HCT116 (cell line): ENCODE results near the gene NTRK3. TPM values are rescaled to one million over a fixed set of nuclear protein-coding genes. Genes with fewer than 3 reads are reported as not detected.

ENCODE experiments used
- ATAC-seq: fragments of 200-7000 bp; cut with Tn5 transposase; 2 replicates; pipeline ENCODE4 v1.9.1; 2020; ENCODE audit warnings: mild to moderate bottlenecking, moderate library complexity
- BruUV-seq: library from RNA; stranded (reverse); fragments of 400-500 nt; replicated peaks from 2 replicates; lab custom pipeline; 2021; lab: Mats Ljungman, UMichigan
- CTCF ChIA-PET: fragments of 300-600 bp; sonication (Branson Sonifier 250); formaldehyde crosslinking; loops from one replicate; lab custom pipeline; 2021; ENCODE audit warnings: antibody characterized with exemption; lab: Charles Lee
- POLR2A ChIA-PET: fragments of 300-600, 350-600 bp; sonication (Branson Sonifier 250); formaldehyde crosslinking; loops from one replicate; lab custom pipeline; 2021; ENCODE audit warnings: antibody characterized with exemption; lab: Charles Lee
- RAD21 ChIA-PET, 2 experiments: fragments of 300-600 bp; sonication (Branson Sonifier 250); formaldehyde crosslinking; loops; one replicate each; lab custom pipeline; 2023; ENCODE audit warnings: low total read pairs in 2 of 2; ENCODE audit not compliant: uncharacterized antibody in 2 of 2, unreplicated experiment in 2 of 2, low non-redundant PET in 1 of 2; lab: Charles Lee
- DNase-seq: peaks from one replicate; pipeline ENCODE4 v3.0.0-alpha.2; 2010; ENCODE audit warnings: low read depth, low spot score
- H2AFZ ChIP-seq: fragments of 200-600 bp; shearing (Covaris generic), sonication (generic); 2 replicates; pipeline ENCODE4 v1.6.1; 2017; ENCODE audit warnings: low read depth, mixed run types, mixed read lengths, antibody characterized with exemption, low read length; ENCODE audit not compliant: poor library complexity, severe bottlenecking
- H3K27ac ChIP-seq: 2 replicates; pipeline ENCODE4 v1.5.1; 2012; ENCODE audit warnings: low read depth, low read length
- H3K27me3 ChIP-seq: fragments of 200-600 bp; sonication (generic); 2 replicates; pipeline ENCODE4 v1.6.1; 2016; ENCODE audit warnings: mixed run types, low read length, mixed read lengths; ENCODE audit not compliant: insufficient read depth
- H3K36me3 ChIP-seq, 2 experiments: fragments of 200-500 bp in 1 of 2; fragments of 200-600 bp in 1 of 2; sonication (Bioruptor generic) in 1 of 2; sonication (generic) in 1 of 2; 2 replicates each; pipeline versions ENCODE4 v1.5.1 to v1.6.1; 2014 to 2016; ENCODE audit warnings: low read length in 2 of 2, inconsistent platforms in 1 of 2, mixed read lengths in 1 of 2, mixed run types in 1 of 2; ENCODE audit not compliant: insufficient read depth in 2 of 2, control insufficient read depth in 1 of 2
- H3K4me1 ChIP-seq, 2 experiments: fragments of 200-600 bp in 1 of 2; sonication (generic) in 1 of 2; 2 replicates each; pipeline versions ENCODE4 v1.5.1 to v1.6.1; 2012 to 2017; ENCODE audit warnings: low read length in 2 of 2, inconsistent platforms in 1 of 2, mild to moderate bottlenecking in 1 of 2, mixed read lengths in 1 of 2, mixed run types in 1 of 2, moderate library complexity in 1 of 2; ENCODE audit not compliant: insufficient read depth in 2 of 2, control insufficient read depth in 1 of 2
- H3K4me2 ChIP-seq: fragments of 200-600 bp; sonication (generic); 2 replicates; pipeline ENCODE4 v1.6.1; 2017; ENCODE audit warnings: mixed run types, low read length, mixed read lengths
- H3K4me3 ChIP-seq, 2 experiments: fragments of 200-600 bp in 1 of 2; sonication (generic) in 1 of 2; replicated peaks in 1 of 2; 2 replicates each; pipeline ENCODE4 v1.5.1; 2011 to 2016; ENCODE audit warnings: low read length in 2 of 2, control low read depth in 1 of 2, low read depth in 1 of 2, mild to moderate bottlenecking in 1 of 2, mixed read lengths in 1 of 2, mixed run types in 1 of 2
- H3K79me2 ChIP-seq: fragments of 200-600 bp; sonication (generic); 2 replicates; pipeline ENCODE4 v1.6.1; 2017; ENCODE audit warnings: mild to moderate bottlenecking, mixed run types, low read length, moderate library complexity, mixed read lengths; ENCODE audit not compliant: insufficient read depth
- H3K9ac ChIP-seq: fragments of 200-600 bp; sonication (generic); 2 replicates; pipeline ENCODE4 v1.6.1; 2016; ENCODE audit warnings: low read length, mixed read lengths
- H3K9me2 ChIP-seq: fragments of 200-600 bp; sonication (generic), shearing (Covaris generic); 2 replicates; pipeline ENCODE4 v1.6.1; 2017; ENCODE audit warnings: mixed run types, mild to moderate bottlenecking, moderate library complexity; ENCODE audit not compliant: insufficient read depth
- H3K9me3 ChIP-seq, 2 experiments: fragments of 200-500 bp in 1 of 2; fragments of 200-600 bp in 1 of 2; sonication (Bioruptor generic) in 1 of 2; sonication (generic) in 1 of 2; 2 replicates each; pipeline ENCODE4 v1.6.1; 2014 to 2017; ENCODE audit warnings: low read length in 2 of 2, mixed read lengths in 2 of 2, inconsistent platforms in 1 of 2, low read depth in 1 of 2, mild to moderate bottlenecking in 1 of 2, mixed run types in 1 of 2, moderate library complexity in 1 of 2; ENCODE audit not compliant: control insufficient read depth in 1 of 2, insufficient read depth in 1 of 2
- H4K20me1 ChIP-seq: fragments of 200-600 bp; sonication (generic), shearing (Covaris generic); 2 replicates; pipeline ENCODE4 v1.6.1; 2017; ENCODE audit warnings: mixed run types, mild to moderate bottlenecking, moderate library complexity; ENCODE audit not compliant: insufficient read depth
- CBX3 ChIP-seq: IDR thresholded peaks from 2 replicates; pipeline ENCODE4 v1.6.1; 2012; ENCODE audit warnings: low read depth
- CEBPB ChIP-seq: IDR thresholded peaks from 2 replicates; pipeline ENCODE4 v1.6.1; 2012; ENCODE audit warnings: low read depth
- EZH2 ChIP-seq: fragments of 200-600 bp; sonication (generic); IDR thresholded peaks from 2 replicates; pipeline ENCODE4 v1.6.1; 2017; ENCODE audit warnings: antibody characterized with exemption, mixed run types
- FOSL1 ChIP-seq: IDR thresholded peaks from 2 replicates; pipeline ENCODE4 v1.6.1; 2012; ENCODE audit warnings: low read depth
- JUND ChIP-seq: IDR thresholded peaks from 2 replicates; pipeline ENCODE4 v1.6.1; 2012
- POLR2AphosphoS5 ChIP-seq: IDR thresholded peaks from 2 replicates; pipeline ENCODE4 v1.6.1; 2011; ENCODE audit warnings: mild to moderate bottlenecking, low read depth, low read length, moderate library complexity
- RAD21 ChIP-seq: IDR thresholded peaks from 2 replicates; pipeline ENCODE4 v1.6.1; 2012; ENCODE audit warnings: low read depth, mild to moderate bottlenecking
- TCF7L2 ChIP-seq: IDR thresholded peaks from 2 replicates; pipeline ENCODE4 v1.7.0; 2011; ENCODE audit warnings: borderline replicate concordance, inconsistent platforms; ENCODE audit not compliant: insufficient read depth, insufficient read length; ENCODE audit errors: extremely low read depth
- ZFX ChIP-seq: fragments of 450-650 bp; IDR thresholded peaks from 2 replicates; pipeline ENCODE4 v1.6.1; 2017
- ZNF274 ChIP-seq: fragments of 200-500 bp; sonication (Bioruptor generic); IDR thresholded peaks from 2 replicates; pipeline ENCODE4 v1.6.1; 2014; ENCODE audit warnings: mild to moderate bottlenecking, low read depth, low read length, inconsistent platforms
- intact Hi-C: fragments of 100-400 bp; cut with micrococcal nuclease; formaldehyde crosslinking; loops from 2 replicates; pipeline ENCODE4 v1.10.0; 2022
- total RNA-seq: library from RNA; stranded (reverse); gene quantifications from one replicate; pipeline ENCODE4 v1.2.1, GENCODE V29; 2021; ENCODE audit not compliant: unreplicated experiment
- TF ChIP-seq, protein P1 (sequence below): IDR thresholded peaks from 2 replicates; pipeline ENCODE4 v1.6.1; 2012
- TF ChIP-seq, protein P2 (sequence below): IDR thresholded peaks from 2 replicates; pipeline ENCODE4 v1.6.1; 2012; ENCODE audit warnings: low read depth
- TF ChIP-seq, protein P3 (sequence below), 3 experiments: fragments of 200-600 bp in 1 of 3; sonication (generic) in 1 of 3; IDR thresholded peaks in 2 of 3; conservative IDR thresholded peaks in 1 of 3; 2 replicates each; pipeline ENCODE4 v1.5.1; 2012 to 2017; ENCODE audit warnings: low read depth in 2 of 3, low read length in 2 of 3, antibody characterized with exemption in 1 of 3, borderline replicate concordance in 1 of 3, control low read depth in 1 of 3, mild to moderate bottlenecking in 1 of 3, mixed read lengths in 1 of 3, mixed run types in 1 of 3, moderate library complexity in 1 of 3; ENCODE audit not compliant: insufficient read depth in 1 of 3

The NTRK3 gene
- total RNA-seq, 1 experiment from 2014 or later: not detected

DNA sequence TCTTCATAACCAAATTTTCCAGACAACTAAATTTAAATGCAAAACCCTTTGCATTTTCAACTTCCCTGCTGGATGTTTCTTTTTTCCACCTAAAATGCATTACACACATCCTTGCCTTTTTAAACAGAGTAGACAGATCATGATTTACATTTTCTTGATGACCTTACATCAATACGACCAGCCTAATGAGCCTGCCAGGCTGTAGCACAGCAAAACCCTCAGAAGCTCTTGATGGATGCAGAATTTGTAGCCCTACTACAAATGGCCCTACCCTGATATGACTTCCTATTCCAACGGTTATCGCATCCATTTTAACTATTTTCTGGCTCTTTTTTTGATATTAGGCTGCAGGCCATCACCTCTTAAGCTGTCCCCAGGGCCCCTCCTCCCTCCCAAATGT, 66.3 kb downstream of the NTRK3 start:
- Histone ChIP-seq H2AFZ (no peak overlapping the region), H3K9me2 (no peaks in the 10 kb centered on the region), H4K20me1 (no peaks in the 10 kb centered on the region), H3K79me2 (no peaks in the 10 kb centered on the region), H3K9ac (no peak overlapping the region), H3K4me3 (no peak overlapping the region), H3K27me3 (peaks cover 30% of the 10 kb centered on the region), H3K4me1 (no peaks in the 10 kb centered on the region), H3K4me2 (no peak overlapping the region), H3K36me3 (no peaks in the 10 kb centered on the region), H3K27ac (no peak overlapping the region), H3K9me3 (no peaks in the 10 kb centered on the region)
- ChIA-PET CTCF (no interaction called here), POLR2A (no interaction called here), RAD21 (no interaction called here)
- BruUV-seq: no TSS peak
- ATAC-seq (no peak), DNase-seq (no peak)
- intact Hi-C loops: no loop called here
- no peak for TF ChIP-seq JUND
- no peak for TF ChIP-seq RAD21
- TF ChIP-seq TCF7L2: no peak
- no peak for TF ChIP-seq ZNF274
- TF ChIP-seq, protein P1, sequence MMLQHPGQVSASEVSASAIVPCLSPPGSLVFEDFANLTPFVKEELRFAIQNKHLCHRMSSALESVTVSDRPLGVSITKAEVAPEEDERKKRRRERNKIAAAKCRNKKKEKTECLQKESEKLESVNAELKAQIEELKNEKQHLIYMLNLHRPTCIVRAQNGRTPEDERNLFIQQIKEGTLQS: no peak
- TF ChIP-seq CBX3: no peak
- TF ChIP-seq FOSL1: no peak
- no peak for TF ChIP-seq CEBPB
- no peak for TF ChIP-seq ZFX
- TF ChIP-seq, protein P2, sequence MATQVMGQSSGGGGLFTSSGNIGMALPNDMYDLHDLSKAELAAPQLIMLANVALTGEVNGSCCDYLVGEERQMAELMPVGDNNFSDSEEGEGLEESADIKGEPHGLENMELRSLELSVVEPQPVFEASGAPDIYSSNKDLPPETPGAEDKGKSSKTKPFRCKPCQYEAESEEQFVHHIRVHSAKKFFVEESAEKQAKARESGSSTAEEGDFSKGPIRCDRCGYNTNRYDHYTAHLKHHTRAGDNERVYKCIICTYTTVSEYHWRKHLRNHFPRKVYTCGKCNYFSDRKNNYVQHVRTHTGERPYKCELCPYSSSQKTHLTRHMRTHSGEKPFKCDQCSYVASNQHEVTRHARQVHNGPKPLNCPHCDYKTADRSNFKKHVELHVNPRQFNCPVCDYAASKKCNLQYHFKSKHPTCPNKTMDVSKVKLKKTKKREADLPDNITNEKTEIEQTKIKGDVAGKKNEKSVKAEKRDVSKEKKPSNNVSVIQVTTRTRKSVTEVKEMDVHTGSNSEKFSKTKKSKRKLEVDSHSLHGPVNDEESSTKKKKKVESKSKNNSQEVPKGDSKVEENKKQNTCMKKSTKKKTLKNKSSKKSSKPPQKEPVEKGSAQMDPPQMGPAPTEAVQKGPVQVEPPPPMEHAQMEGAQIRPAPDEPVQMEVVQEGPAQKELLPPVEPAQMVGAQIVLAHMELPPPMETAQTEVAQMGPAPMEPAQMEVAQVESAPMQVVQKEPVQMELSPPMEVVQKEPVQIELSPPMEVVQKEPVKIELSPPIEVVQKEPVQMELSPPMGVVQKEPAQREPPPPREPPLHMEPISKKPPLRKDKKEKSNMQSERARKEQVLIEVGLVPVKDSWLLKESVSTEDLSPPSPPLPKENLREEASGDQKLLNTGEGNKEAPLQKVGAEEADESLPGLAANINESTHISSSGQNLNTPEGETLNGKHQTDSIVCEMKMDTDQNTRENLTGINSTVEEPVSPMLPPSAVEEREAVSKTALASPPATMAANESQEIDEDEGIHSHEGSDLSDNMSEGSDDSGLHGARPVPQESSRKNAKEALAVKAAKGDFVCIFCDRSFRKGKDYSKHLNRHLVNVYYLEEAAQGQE: no peak
- TF ChIP-seq, protein P3, sequence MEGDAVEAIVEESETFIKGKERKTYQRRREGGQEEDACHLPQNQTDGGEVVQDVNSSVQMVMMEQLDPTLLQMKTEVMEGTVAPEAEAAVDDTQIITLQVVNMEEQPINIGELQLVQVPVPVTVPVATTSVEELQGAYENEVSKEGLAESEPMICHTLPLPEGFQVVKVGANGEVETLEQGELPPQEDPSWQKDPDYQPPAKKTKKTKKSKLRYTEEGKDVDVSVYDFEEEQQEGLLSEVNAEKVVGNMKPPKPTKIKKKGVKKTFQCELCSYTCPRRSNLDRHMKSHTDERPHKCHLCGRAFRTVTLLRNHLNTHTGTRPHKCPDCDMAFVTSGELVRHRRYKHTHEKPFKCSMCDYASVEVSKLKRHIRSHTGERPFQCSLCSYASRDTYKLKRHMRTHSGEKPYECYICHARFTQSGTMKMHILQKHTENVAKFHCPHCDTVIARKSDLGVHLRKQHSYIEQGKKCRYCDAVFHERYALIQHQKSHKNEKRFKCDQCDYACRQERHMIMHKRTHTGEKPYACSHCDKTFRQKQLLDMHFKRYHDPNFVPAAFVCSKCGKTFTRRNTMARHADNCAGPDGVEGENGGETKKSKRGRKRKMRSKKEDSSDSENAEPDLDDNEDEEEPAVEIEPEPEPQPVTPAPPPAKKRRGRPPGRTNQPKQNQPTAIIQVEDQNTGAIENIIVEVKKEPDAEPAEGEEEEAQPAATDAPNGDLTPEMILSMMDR (IDR thresholded peaks at IDR 0.05 in 2 of 3, conservative IDR thresholded peaks at IDR 0.05 in 1 of 3; ENCODE audit: borderline replicate concordance in 1 of 3, insufficient read depth in 1 of 3, low read depth in 2 of 3, low read length in 2 of 3): no peak
- TF ChIP-seq EZH2: no peak
- TF ChIP-seq POLR2AphosphoS5: no peak
